Smooth muscle cell of the brain vasculature (primary cell): ENCODE data around the gene PDLIM1.

ENCODE experiments used
- DNase-seq: peaks from one replicate; pipeline ENCODE4 v3.0.0-alpha.2; 2012; ENCODE audit warnings: low read depth, low spot score

The PDLIM1 gene

GRCh38 chr10:95290461-95291364 is at the start of gene PDLIM1:
Gene PDLIM1, minus strand, starts transcription at chr10:95291003. Its CDS starts 88 bp downstream, at chr10:95290915.
- DNase-seq: no peak

DNA sequence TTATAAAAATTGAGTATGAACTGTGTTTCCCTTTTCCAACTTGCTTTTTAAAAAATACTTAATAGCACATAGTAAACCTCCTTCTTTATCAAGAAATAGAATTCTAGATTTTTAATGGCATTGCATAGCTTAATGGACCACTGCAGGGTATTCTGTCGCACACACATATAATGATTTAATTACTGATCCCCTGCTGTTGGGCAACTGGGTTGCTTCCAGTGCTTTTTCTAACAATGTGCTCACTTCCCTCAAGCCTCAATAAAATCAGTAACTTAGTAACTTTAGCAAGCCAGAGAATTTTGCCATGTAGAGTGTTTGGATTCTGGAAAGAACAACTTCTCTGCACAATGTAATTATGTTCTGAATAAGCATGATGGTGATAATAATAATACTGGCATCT is 49.1 kb upstream of the PDLIM1 start:
- no peak for DNase-seq

DNA sequence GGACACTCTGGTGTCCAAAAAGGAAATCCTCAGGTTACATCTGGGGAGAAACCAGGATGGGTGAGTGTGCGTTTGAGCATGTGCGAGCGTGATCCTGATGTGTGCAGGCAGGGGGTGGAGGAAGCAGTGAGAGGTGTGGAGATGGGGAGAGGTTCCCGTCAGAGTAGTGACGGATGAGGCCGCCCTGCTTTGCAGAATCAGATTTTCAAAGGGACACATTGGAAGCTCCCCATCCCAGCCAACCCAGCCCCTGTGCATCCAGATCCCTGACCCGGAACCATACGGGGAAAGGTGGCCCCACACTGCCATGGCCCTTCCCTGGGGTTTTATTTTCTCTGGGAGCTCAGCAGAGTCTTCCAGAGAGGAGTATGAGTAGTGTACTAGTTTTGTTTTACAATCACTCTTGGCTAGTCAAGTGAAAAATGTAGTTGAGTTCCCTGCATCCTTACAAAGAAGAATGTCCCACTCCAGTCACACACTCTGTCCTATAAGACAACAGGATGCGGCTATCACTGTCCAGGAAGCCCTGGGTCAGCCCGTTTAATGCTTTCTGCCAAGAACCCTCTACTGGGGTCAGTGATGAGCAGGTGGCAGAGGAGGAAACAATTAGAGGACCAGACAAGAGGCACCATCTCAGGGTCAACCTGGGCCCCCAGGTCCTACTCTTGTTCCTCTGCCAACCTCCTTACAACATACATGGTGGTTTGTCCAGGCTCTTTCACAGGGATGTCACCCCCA is 46.8 kb upstream of the PDLIM1 start:
- DNase-seq: no peak

- DNase-seq: no peak
Observed at GRCh38 chr10:95336702-95337101, 45.9 kb upstream of the PDLIM1 start.

DNA sequence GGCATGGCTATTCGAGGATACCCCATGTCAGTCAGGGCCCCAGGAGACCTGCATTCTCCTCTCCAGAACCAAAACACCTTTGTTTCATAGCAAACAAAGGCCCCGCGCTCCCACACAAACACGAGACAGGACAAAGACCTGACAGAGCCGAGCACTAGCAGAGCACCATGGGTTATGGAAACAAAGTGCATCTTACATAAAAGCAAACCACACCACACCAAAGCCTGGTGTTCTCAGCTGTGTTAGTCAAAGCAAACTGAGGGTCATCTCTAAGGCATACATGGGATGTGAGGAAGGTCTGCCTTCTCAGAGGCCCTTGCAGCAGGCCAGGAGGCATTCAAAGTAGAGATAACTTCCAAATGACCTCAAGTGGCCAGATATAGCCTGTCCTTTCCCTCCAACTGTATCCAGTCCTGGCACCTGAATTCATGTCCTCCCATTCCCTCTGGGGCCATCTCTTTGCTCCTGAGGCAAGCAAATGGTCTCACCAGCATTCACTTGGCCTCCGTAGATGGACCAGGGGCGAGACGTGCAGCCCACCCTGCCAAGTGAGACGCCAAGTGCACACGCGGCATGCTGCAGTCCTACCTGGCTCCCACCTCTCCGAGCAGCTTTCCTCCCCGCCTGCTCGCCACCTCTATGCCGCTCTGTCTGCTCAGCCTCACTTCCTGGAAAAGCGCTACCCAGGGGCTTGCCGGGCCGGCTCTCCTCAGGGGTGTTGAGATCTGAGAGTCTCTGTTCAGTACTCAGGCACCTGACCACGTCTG is 45.3 kb upstream of the PDLIM1 start:
- DNase-seq: no peak

- DNase-seq: no peak
Observed at GRCh38 chr10:95334805-95335144, 44.0 kb upstream of the PDLIM1 start.

- peak; percentile 49 for DNase-seq
Observed at GRCh38 chr10:95333997-95334804, 43.4 kb upstream of the PDLIM1 start.

DNA sequence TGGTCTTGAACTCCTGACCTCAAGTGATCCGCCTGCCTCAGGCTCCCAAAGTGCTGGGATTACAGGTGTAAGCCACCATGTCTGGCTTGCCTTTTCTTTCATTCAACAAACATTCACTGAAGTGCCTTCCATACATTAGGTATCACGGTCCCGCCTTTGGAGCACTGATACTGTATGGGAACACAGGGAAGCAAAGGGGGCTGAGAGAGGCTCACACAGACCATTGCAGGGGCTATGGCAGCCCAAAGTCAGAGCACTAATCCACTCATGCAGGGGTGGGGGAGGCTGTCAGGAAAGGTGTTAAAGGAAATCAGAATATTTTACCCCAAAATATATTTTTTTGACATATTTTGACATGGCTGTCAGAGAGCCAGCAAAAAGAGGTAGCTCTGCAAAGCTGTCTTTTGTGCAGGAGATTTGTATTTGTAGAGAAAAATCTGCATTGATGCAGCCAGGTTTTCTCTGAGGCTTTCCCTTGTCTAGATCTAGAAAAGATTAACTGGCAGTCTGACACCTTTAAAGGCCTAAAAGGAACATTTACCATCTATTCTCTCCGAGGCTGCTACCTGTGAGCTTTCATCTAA is 42.0 kb upstream of the PDLIM1 start:
- no peak for DNase-seq

GRCh38 chr10:95331596-95332130 is 40.9 kb upstream of the PDLIM1 start:
- no peak for DNase-seq

DNA sequence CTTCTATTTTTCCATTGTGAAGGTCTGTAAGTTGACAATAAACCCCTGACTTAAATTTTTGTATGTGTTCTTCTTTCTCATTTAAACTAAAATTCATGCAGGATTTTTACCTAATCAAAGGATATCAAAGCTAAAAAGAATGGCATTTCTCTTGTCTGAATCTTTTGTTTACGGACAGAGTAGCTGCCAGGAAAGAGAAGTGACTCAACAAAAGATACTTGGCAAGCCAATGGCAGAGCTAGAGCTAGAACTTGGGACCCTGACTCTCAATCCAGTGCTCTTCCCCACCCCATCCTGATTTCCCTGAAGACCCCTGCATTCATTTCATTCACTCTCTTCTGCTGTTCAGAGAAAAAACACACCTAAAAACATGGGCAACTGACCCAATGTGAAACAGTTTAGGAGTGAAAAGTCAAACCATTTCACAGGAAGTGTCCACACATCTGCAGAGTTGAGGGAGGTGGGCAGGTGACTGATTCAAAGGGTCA is 40.2 kb upstream of the PDLIM1 start:
- DNase-seq: no peak

- DNase-seq: no peak
Observed at GRCh38 chr10:95329296-95329695, 38.5 kb upstream of the PDLIM1 start.

- DNase-seq: no peak
Observed at GRCh38 chr10:95328013-95328412, 37.2 kb upstream of the PDLIM1 start.

DNA sequence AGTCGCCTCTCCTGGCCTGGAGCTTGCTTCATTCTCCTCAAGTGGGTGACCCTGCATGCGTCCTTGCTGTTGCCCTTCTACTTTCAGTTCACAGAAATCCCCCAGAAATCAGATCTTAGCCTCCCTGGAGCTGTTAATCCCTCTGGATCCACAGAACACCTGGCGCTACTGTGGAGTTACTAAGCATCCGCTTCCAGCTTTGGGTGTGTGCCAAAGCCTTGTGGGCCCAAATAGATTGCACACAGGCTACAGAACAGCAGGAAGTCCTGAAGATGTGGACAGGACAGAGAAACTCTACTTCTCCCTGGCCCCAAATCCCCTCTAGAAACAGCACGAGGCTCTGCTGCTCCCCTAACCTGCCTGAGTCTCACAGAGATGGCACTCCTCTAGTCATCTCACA is 36.6 kb upstream of the PDLIM1 start:
- peak; percentile 62 for DNase-seq

- no peak for DNase-seq
Observed at GRCh38 chr10:95326396-95326795, 35.6 kb upstream of the PDLIM1 start.

DNA sequence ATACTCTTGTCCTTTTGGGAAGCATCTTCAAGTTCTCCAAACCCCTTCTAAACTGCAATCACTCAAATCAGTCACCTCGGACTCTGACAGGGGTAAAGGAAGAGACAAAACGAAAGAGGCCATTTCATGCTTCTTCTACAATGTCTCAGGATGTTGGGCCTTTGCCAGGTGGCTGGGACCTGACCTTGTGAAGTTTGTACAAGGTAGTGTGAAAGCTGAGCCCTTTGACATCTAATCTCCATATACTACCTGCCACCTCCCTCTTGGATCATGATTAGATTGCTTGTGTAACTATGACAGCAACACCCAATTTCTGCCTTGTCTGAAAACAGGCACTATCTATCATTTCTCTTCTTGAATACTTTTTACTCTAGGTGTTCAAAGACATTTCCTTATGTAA is 35.1 kb upstream of the PDLIM1 start:
- no peak for DNase-seq

GRCh38 chr10:95324436-95325268 is 33.8 kb upstream of the PDLIM1 start:
- no peak for DNase-seq

- DNase-seq: no peak
Observed at GRCh38 chr10:95321554-95322301, 30.9 kb upstream of the PDLIM1 start.

DNA sequence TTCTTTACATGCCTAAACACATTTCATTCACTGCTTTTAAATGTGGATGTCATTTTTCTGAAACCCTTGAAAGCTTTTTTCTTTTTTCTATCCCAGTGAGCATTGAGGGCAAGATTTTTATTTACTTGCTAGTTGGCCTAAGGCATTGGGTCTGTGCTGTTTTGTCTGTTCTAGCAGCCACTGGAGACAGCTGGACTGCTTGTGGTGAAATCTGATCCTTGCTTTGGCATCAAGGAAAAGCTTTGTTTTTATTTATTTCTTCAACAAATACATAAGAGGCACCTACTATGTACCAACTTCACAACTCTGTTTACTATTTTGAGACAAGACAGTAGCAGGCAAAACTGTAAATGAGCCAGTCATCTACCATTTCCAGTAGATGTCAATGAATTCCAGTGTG is 28.4 kb upstream of the PDLIM1 start:
- DNase-seq: no peak

DNA sequence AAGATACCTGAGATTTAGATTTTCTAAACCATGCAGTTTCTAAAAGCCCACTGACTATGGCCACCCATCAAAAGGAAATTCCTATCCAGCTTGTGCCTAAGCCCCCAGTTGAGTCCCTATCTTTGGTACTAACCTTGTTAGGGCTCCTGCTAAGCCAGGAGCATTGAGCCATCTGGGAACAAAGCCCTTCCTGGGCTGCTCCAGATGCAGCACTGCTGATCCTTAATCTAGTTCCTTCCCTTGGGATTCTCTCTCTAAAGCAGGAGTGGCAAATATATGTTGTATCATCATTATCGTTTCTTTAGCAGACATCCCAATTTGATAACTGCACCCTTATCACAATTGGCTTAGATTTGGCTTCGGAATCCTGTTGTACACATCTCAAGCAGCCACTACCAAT is 24.7 kb upstream of the PDLIM1 start:
- DNase-seq: no peak
